Pancreas (tissue), 10 donors: Measurements from ENCODE around the gene CCBE1. TPM values are rescaled to one million over a fixed set of nuclear protein-coding genes. Genes with fewer than 3 reads are reported as not detected.

Source experiments
- ATAC-seq, 4 donors: fragments of 200-7000 bp; cut with Tn5 transposase; one replicate each; pipeline versions ENCODE4 v1.8.0 to v1.9.1; 2020; ENCODE audit warnings: mild to moderate bottlenecking in 4 of 4, moderate library complexity in 4 of 4
- DNase-seq, 6 donors: peaks; one replicate each; pipeline ENCODE4 v3.0.0-alpha.2; 2020
- FAIRE-seq: peaks from 2 replicates; lab custom pipeline; 2012; peaks lifted over from hg19 to GRCh38; lab: Jason Lieb, UNC
- H3K27ac ChIP-seq, 4 donors: fragments of 200-600 bp; sonication (generic); 1 replicate in 3 of 4; 2 replicates in 1 of 4; pipeline versions ENCODE4 v1.5.0 to v1.8.0; 2020
- H3K27me3 ChIP-seq, 4 donors: fragments of 200-600 bp; one replicate each; pipeline ENCODE4 v1.8.0; 2021
- H3K36me3 ChIP-seq, 3 donors: fragments of 200-600 bp; sonication (generic) in 1 of 3; one replicate each; pipeline versions ENCODE4 v1.5.0 to v1.8.0; 2020 to 2021
- H3K4me1 ChIP-seq, 3 donors: fragments of 200-600 bp; one replicate each; pipeline ENCODE4 v1.8.0; 2021
- H3K4me3 ChIP-seq, 4 donors: fragments of 200-600 bp; sonication (generic) in 2 of 4; one replicate each; pipeline versions ENCODE4 v1.5.0 to v1.8.0; 2020 to 2021
- H3K9me3 ChIP-seq, 4 donors: fragments of 200-600 bp; one replicate each; pipeline ENCODE4 v1.8.0; 2021
- CTCF ChIP-seq, 4 donors: fragments of 200-600 bp; sonication (generic) in 3 of 4; IDR thresholded peaks; one replicate each; pipeline versions ENCODE4 v1.5.0 to v1.8.0; 2021; ENCODE audit warnings: antibody characterized with exemption in 4 of 4
- WGBS, 2 donors: extraction: QIAGEN DNeasy Blood & Tissue Kit; methylation state at CpG; one replicate each; pipeline ENCODE4 v1.1.7; 2013; 5-methylcytosine and 5-hydroxymethylcytosine counted together
- intact Hi-C, 3 donors: fragments of 100-400 bp; cut with DNase I; formaldehyde crosslinking; loops; one replicate each; pipeline versions ENCODE4 v1.11.1 to v1.14.2; 2022
- polyA plus RNA-seq, 2 donors: library from polyadenylated mRNA; stranded (reverse); fragments of 200-250 nt; gene quantifications; one replicate each; pipeline ENCODE4 v1.2.3, GENCODE V29; 2013
- total RNA-seq, 6 donors: library from RNA; stranded (reverse); fragmentation: NEBNext Ultra II Directional in 4 of 6; extraction: Animal tissue kit (Norgen Biotek cat#: 25700) in 4 of 6; gene quantifications; one replicate each; pipeline versions ENCODE4 v1.2.1 to v1.2.4, GENCODE V29; 2021 to 2023
- donor health status: healthy with polysubstance abuse.
- donor health status: DM: no; HTN: no; CAD: no; lungs with moderate emphysema.
- donor health status: DM: no; HTN: no; CAD: no.
- donor health status: control.
- donor health status: control.
- donor health status: Bipolar disorder and iron deficiency.
- donor health status: DM: yes; HTN: yes; CAD: no.
- donor health status: DM: no; HTN: no; CAD: no.
- donor health status: DM: no; HTN: no; CAD: no.
- donor health status: DM: yes; HTN: yes; CAD: no.

CCBE1 gene
- total and polyA plus RNA-seq, 8 donors = 0.08 to 1.5 (median 0.59) TPM

GRCh38 chr18:59385191-59385590, 312.0 kb downstream of the CCBE1 start:
- Histone ChIP-seq H3K27me3 (no peaks in the 10 kb centered on the region), H3K4me3 (no peak overlapping the region), H3K4me1 (no peaks in the 10 kb centered on the region), H3K27ac (no peak overlapping the region), H3K9me3 (no peaks in the 10 kb centered on the region), H3K36me3 (no peaks in the 10 kb centered on the region)
- TF ChIP-seq CTCF (IDR thresholded peaks at IDR 0.05) = no peak
- intact Hi-C loops = no loop called here
- 74 to 79% methylated on average over 4 of the region's 4 CpGs for whole genome bisulfite sequencing, 2 donors
- no peak for DNase-seq
- FAIRE-seq = no peak
- no peak for ATAC-seq

DNA sequence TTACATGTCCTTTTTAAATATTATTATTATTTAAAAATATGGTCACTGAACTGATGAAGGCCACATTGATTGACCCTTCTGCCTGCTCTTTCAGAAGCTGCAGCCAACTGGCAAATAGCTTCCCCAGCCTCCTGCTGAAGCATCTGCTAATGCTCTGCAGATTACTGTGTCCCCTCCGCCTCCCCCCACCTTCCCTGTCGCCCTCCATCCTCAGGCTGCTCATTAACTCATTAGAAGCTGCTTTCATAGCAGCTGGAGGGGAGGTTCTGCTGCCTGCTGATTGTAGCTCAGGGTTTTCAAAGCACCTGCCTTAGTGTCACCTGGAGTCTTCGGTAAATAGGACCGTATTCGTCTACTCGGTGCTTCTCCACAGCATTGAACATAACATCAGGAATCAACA, 313.4 kb downstream of the CCBE1 start:
- Histone ChIP-seq H3K27me3 (no peaks in the 10 kb centered on the region), H3K9me3 (no peaks in the 10 kb centered on the region), H3K36me3 (no peaks in the 10 kb centered on the region), H3K4me1 (no peaks in the 10 kb centered on the region), H3K27ac (no peak overlapping the region), H3K4me3 (no peak overlapping the region)
- TF ChIP-seq CTCF (IDR thresholded peaks at IDR 0.05) = no peak
- no peak for DNase-seq
- WGBS, 2 donors = 61 to 64% methylated on average over 6 of the region's 6 CpGs
- intact Hi-C loops = no loop called here
- ATAC-seq = no peak
- FAIRE-seq = no peak

DNA sequence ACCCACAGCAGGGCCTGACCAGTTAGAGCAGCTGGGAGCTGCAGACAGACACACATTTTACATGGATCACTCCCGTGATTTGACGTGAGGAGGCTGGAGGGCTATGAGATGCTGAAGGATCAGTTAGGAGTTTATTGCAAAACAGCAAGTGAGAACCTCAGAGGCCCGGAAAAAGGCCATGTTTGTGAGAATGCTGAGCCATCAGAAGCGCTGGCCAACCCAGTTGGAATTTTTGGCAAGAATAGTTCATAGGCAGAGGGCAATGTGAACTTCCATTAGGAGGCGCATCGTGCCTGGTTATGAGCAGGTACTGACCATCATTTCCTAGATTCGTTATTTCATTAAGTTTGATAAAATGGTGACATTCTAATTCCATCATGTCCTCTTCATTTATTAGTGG, 314.8 kb downstream of the CCBE1 start:
- no peak for TF ChIP-seq CTCF (IDR thresholded peaks at IDR 0.05)
- 76 to 84% methylated on average over 7 of the region's 7 CpGs for WGBS, 2 donors
- no peak for FAIRE-seq
- no peak for DNase-seq
- Histone ChIP-seq H3K4me3 (no peak overlapping the region), H3K36me3 (no peaks in the 10 kb centered on the region), H3K27me3 (no peaks in the 10 kb centered on the region), H3K9me3 (no peaks in the 10 kb centered on the region), H3K27ac (no peak overlapping the region), H3K4me1 (no peaks in the 10 kb centered on the region)
- no peak for ATAC-seq
- intact Hi-C loops = no loop called here

GRCh38 chr18:59381949-59382348, 315.3 kb downstream of the CCBE1 start:
- no peaks in the 10 kb centered on the region for H3K4me1 ChIP-seq
- WGBS, 2 donors = 67 to 74% methylated on average over 6 of the region's 6 CpGs
- H3K4me3 ChIP-seq = no peak overlapping the region
- TF ChIP-seq CTCF (IDR thresholded peaks at IDR 0.05) = no peak
- DNase-seq (no peak), ATAC-seq (no peak), FAIRE-seq (no peak)
- no peaks in the 10 kb centered on the region for H3K36me3 ChIP-seq
- H3K9me3 ChIP-seq = no peaks in the 10 kb centered on the region
- intact Hi-C loops = no loop called here
- H3K27ac ChIP-seq = no peak overlapping the region
- no peaks in the 10 kb centered on the region for H3K27me3 ChIP-seq

Other genes starting within 250 kb of the CCBE1 start
- gene PMAIP1, start 202.6 kb upstream of the CCBE1 start, total RNA-seq = 1 to 10 TPM in 3 of 6 donors, under 1 TPM in 3; 0.16 to 2.4 (median 1.1) TPM
- gene PMAIP1, start 202.6 kb upstream of the CCBE1 start, polyA plus RNA-seq = under 1 TPM; 0.28 to 0.87 TPM